ENCODE data around the gene FAM210B.
A peak's percentile ranks its signal among the peaks of the same experiment; 100 is the strongest.

The FAM210B gene

DNA sequence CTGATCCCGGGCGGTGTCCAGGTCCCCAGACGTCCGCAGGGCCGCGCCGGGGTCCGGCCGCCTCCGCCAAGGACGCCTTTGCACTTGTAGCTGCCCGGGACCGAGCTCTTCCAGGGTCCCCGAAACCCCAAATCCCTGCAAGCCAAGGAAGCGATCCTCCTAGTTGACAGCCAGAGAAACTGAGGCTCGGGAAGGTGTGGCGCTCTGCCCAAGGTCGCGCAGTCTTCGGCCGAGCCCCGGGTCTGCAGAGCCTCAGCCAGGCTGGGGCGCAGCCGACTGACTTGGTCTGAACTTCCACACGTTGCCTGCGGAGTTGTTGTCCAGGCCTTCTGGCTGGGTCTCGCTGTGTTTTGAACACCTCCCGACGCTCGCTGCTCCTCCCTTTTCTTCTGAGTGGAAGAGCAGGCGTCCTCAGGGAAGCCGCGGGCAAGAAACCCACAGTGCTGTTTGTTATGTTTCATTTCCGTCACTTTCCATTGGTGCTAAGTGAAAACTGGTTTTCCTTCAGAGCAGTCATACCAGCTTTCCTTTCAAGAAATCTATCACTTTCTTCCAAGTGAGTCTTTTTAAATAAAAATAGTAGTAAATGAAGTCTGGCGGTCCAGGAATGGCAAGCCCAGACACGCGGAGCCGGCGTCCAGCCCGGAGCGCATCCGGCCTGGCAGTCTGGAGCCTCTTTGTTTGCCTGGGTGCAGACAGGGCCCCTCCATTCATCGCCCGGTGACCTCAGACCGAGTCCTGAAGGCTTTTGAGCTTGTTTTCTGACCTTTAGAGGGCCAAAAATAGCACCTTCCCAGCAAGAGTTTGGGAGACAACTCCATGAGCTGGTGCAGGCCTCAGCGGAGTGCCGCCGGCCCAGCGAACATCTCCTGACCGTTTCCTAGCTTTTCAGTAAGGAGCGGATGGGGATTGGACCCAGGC lies 698 bp downstream of the FAM210B start:
- no peaks in the 10 kb centered on the region for H3K36me3 ChIP-seq (ENCODE audit: control insufficient read depth in 2 of 2, insufficient read depth in 2 of 2, low read length in 2 of 2)
- H3K27ac ChIP-seq (ENCODE audit: low read depth in 2 of 2, low read length in 2 of 2) = peak overlapping the region; percentile 0 to 48
- H3K9ac ChIP-seq (ENCODE audit: low read depth in 1 of 2, low read length in 2 of 2) = peak overlapping the region; percentile 65 to 83
- no peaks in the 10 kb centered on the region for H3K27me3 ChIP-seq (ENCODE audit: control insufficient read depth in 2 of 2, insufficient read depth in 2 of 2, low read length in 2 of 2)
- peak overlapping the region; percentile 79 to 88 for H3K4me3 ChIP-seq (ENCODE audit: low read length in 2 of 2)
- H3K4me1 ChIP-seq (ENCODE audit: control insufficient read depth in 2 of 2, insufficient read depth in 2 of 2, low read length in 2 of 2) = peaks cover 6 to 8% of the 10 kb centered on the region in 2 donors
- H3K9me3 ChIP-seq (ENCODE audit: control insufficient read depth in 2 of 2, low read length in 2 of 2) = no peaks in the 10 kb centered on the region

DNA sequence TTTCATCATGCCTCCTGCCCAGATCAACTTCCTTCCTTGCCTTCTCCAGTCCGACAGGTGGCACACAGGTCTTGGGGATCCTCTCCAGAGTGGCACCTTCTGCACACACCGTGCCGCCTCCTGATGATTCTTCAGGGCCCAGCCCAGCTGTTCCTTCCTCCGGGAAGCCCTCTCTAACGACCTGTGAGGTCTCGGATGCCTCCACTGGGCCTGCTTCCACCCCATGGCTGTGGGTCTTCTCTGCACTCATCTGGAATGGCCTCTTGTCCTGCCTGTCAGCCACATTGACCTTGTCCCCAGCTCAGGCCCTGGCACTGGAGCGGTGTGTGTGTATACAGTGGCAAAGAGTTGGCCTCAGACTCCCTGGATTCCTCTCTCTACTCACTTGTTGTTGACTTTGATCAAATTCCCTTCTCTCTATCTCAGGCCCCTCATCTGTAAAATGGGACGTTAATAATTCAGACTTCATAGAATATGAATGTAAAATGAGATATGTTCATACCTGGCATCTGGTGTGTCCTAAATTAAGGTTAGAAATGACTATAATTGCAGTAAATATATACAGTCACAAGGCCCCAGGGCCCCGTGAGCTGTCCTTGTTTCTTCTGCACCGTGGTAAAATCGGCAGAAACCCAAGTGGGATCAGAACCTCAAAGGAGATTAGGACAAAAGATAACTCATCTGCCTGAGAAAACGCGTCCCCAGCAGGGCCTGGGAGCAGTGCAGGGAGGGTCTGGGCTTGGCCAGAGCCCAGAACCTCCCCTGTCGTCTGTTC lies 1.5 kb downstream of the FAM210B start:
- H3K9me3 ChIP-seq (ENCODE audit: control insufficient read depth in 2 of 2, low read length in 2 of 2) = no peaks in the 10 kb centered on the region
- H3K9ac ChIP-seq (ENCODE audit: low read depth in 1 of 2, low read length in 2 of 2) = peak overlapping the region in 1 of 2 donors; percentile 83
- no peaks in the 10 kb centered on the region for H3K27me3 ChIP-seq (ENCODE audit: control insufficient read depth in 2 of 2, insufficient read depth in 2 of 2, low read length in 2 of 2)
- peaks cover 6 to 8% of the 10 kb centered on the region in 2 donors for H3K4me1 ChIP-seq (ENCODE audit: control insufficient read depth in 2 of 2, insufficient read depth in 2 of 2, low read length in 2 of 2)
- peak overlapping the region; percentile 79 to 88 for H3K4me3 ChIP-seq (ENCODE audit: low read length in 2 of 2)
- peak overlapping the region in 1 of 2 donors; percentile 38 for H3K27ac ChIP-seq (ENCODE audit: low read depth in 2 of 2, low read length in 2 of 2)
- peaks cover 0 to 2% of the 10 kb centered on the region in 2 donors for H3K36me3 ChIP-seq (ENCODE audit: control insufficient read depth in 2 of 2, insufficient read depth in 2 of 2, low read length in 2 of 2)

- no peak overlapping the region for H3K4me3 ChIP-seq (ENCODE audit: low read length in 2 of 2)
- no peaks in the 10 kb centered on the region for H3K27me3 ChIP-seq (ENCODE audit: control insufficient read depth in 2 of 2, insufficient read depth in 2 of 2, low read length in 2 of 2)
- H3K9ac ChIP-seq (ENCODE audit: low read depth in 1 of 2, low read length in 2 of 2) = no peak overlapping the region
- H3K36me3 ChIP-seq (ENCODE audit: control insufficient read depth in 2 of 2, insufficient read depth in 2 of 2, low read length in 2 of 2) = peaks cover 0 to 3% of the 10 kb centered on the region in 2 donors
- H3K27ac ChIP-seq (ENCODE audit: low read depth in 2 of 2, low read length in 2 of 2) = no peak overlapping the region
- no peaks in the 10 kb centered on the region for H3K9me3 ChIP-seq (ENCODE audit: control insufficient read depth in 2 of 2, low read length in 2 of 2)
- peaks cover 6 to 8% of the 10 kb centered on the region in 2 donors for H3K4me1 ChIP-seq (ENCODE audit: control insufficient read depth in 2 of 2, insufficient read depth in 2 of 2, low read length in 2 of 2)
Measured at GRCh38 chr20:56360908-56361205, 2.1 kb downstream of the FAM210B start.

DNA sequence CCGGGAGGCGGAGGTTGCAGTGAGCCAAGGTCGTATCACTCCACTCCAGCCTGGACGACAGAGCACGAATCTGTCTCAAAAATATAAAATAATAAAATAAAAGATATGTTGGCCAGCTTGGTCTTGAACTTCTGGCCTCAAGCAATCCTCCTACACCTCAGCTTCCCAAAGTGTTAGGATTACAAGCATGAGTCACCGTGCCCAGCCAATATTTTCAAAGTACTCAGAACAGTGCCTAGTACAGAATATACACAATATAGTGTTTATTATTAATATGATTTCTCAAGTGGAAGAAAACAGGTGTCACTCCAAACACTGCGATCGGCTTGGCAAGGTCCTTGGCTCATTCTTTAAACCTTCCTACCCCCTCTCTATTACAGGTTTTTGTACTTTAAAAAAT lies 3.1 kb downstream of the FAM210B start:
- peaks cover 6 to 8% of the 10 kb centered on the region in 2 donors for H3K4me1 ChIP-seq (ENCODE audit: control insufficient read depth in 2 of 2, insufficient read depth in 2 of 2, low read length in 2 of 2)
- no peak overlapping the region for H3K9ac ChIP-seq (ENCODE audit: low read depth in 1 of 2, low read length in 2 of 2)
- H3K27ac ChIP-seq (ENCODE audit: low read depth in 2 of 2, low read length in 2 of 2) = no peak overlapping the region
- H3K4me3 ChIP-seq (ENCODE audit: low read length in 2 of 2) = no peak overlapping the region
- H3K36me3 ChIP-seq (ENCODE audit: control insufficient read depth in 2 of 2, insufficient read depth in 2 of 2, low read length in 2 of 2) = peaks cover 6 to 11% of the 10 kb centered on the region in 2 donors
- H3K27me3 ChIP-seq (ENCODE audit: control insufficient read depth in 2 of 2, insufficient read depth in 2 of 2, low read length in 2 of 2) = no peaks in the 10 kb centered on the region
- no peaks in the 10 kb centered on the region for H3K9me3 ChIP-seq (ENCODE audit: control insufficient read depth in 2 of 2, low read length in 2 of 2)

GRCh38 chr20:56362833-56363413 lies 4.1 kb downstream of the FAM210B start:
- H3K27ac ChIP-seq (ENCODE audit: low read depth in 2 of 2, low read length in 2 of 2) = no peak overlapping the region
- peaks cover 6 to 13% of the 10 kb centered on the region in 2 donors for H3K36me3 ChIP-seq (ENCODE audit: control insufficient read depth in 2 of 2, insufficient read depth in 2 of 2, low read length in 2 of 2)
- no peak overlapping the region for H3K9ac ChIP-seq (ENCODE audit: low read depth in 1 of 2, low read length in 2 of 2)
- peaks cover 6 to 8% of the 10 kb centered on the region in 2 donors for H3K4me1 ChIP-seq (ENCODE audit: control insufficient read depth in 2 of 2, insufficient read depth in 2 of 2, low read length in 2 of 2)
- H3K9me3 ChIP-seq (ENCODE audit: control insufficient read depth in 2 of 2, low read length in 2 of 2) = no peaks in the 10 kb centered on the region
- H3K27me3 ChIP-seq (ENCODE audit: control insufficient read depth in 2 of 2, insufficient read depth in 2 of 2, low read length in 2 of 2) = no peaks in the 10 kb centered on the region
- no peak overlapping the region for H3K4me3 ChIP-seq (ENCODE audit: low read length in 2 of 2)

DNA sequence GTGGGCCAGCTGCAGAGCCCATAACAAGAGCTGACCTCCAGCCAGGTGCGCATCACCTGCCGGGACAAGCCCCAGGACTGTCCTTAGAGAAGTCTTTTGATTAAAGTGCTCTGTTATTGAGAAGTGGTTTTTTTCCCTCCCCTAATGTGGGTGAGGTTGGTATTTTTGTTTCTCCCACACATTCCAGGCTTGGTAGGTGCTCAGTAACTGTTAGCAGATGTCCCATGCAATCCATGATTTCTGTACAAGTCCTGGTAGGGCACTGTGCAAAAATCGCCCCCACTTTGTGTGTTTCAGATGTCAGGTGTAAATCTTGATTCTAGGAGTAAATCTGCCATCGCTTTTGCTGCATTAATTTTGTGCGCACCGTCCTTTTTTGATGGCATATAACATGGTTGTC lies 4.7 kb downstream of the FAM210B start:
- Histone ChIP-seq H3K9ac (ENCODE audit: low read depth in 1 of 2, low read length in 2 of 2) (no peak overlapping the region), H3K4me3 (ENCODE audit: low read length in 2 of 2) (no peak overlapping the region), H3K27me3 (ENCODE audit: control insufficient read depth in 2 of 2, insufficient read depth in 2 of 2, low read length in 2 of 2) (no peaks in the 10 kb centered on the region), H3K27ac (ENCODE audit: low read depth in 2 of 2, low read length in 2 of 2) (no peak overlapping the region), H3K9me3 (ENCODE audit: control insufficient read depth in 2 of 2, low read length in 2 of 2) (no peaks in the 10 kb centered on the region), H3K36me3 (ENCODE audit: control insufficient read depth in 2 of 2, insufficient read depth in 2 of 2, low read length in 2 of 2) (peaks cover 6 to 13% of the 10 kb centered on the region in 2 donors), H3K4me1 (ENCODE audit: control insufficient read depth in 2 of 2, insufficient read depth in 2 of 2, low read length in 2 of 2) (peaks cover 6 to 8% of the 10 kb centered on the region in 2 donors)

DNA sequence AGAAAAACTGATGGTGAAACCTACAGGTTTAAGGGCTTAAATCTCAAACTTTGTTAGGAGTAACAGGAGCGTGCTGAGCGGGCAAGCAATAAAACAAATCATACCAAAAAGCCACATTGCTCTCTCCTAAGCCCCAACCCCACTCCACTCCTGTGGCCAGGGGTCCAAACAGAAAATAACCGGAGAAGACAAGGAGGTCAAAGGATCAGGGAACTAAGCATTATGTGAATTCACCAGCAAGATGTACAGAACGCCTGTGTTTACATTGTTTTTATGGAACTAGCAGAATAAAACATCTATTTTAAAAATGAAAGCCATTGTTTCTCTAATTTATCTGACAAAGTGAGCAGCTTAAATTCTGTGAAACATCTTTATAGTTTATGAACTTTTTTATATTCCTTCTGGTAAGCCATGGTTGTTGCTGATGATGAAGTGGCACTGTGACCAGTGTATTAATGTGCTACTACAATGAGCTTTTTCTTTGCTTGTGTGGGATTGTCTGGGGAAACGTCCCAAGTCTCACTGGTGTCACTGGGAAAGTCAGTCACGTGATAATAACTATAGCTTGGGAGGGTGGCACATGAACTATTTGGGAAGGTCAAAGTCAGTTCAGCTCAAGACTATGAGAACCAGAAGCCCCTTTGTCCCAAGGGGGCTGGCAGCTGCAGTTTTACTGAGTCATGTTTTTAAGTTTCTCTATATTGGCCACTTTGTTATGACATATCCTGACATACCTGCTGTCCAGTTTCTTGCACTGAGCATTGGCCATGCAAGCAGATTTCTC lies 9.8 kb downstream of the FAM210B start:
- H3K4me3 ChIP-seq (ENCODE audit: low read length in 2 of 2) = no peak overlapping the region
- H3K9me3 ChIP-seq (ENCODE audit: control insufficient read depth in 2 of 2, low read length in 2 of 2) = no peaks in the 10 kb centered on the region
- H3K27me3 ChIP-seq (ENCODE audit: control insufficient read depth in 2 of 2, insufficient read depth in 2 of 2, low read length in 2 of 2) = no peaks in the 10 kb centered on the region
- H3K27ac ChIP-seq (ENCODE audit: low read depth in 2 of 2, low read length in 2 of 2) = no peak overlapping the region
- H3K9ac ChIP-seq (ENCODE audit: low read depth in 1 of 2, low read length in 2 of 2) = no peak overlapping the region
- H3K36me3 ChIP-seq (ENCODE audit: control insufficient read depth in 2 of 2, insufficient read depth in 2 of 2, low read length in 2 of 2) = peaks cover 22 to 30% of the 10 kb centered on the region in 2 donors
- H3K4me1 ChIP-seq (ENCODE audit: control insufficient read depth in 2 of 2, insufficient read depth in 2 of 2, low read length in 2 of 2) = no peaks in the 10 kb centered on the region

- no peak overlapping the region for H3K4me3 ChIP-seq (ENCODE audit: low read length in 2 of 2)
- peaks cover 22 to 30% of the 10 kb centered on the region in 2 donors for H3K36me3 ChIP-seq (ENCODE audit: control insufficient read depth in 2 of 2, insufficient read depth in 2 of 2, low read length in 2 of 2)
- no peak overlapping the region for H3K9ac ChIP-seq (ENCODE audit: low read depth in 1 of 2, low read length in 2 of 2)
Measured at GRCh38 chr20:56369179-56369578, 10.4 kb downstream of the FAM210B start.

DNA sequence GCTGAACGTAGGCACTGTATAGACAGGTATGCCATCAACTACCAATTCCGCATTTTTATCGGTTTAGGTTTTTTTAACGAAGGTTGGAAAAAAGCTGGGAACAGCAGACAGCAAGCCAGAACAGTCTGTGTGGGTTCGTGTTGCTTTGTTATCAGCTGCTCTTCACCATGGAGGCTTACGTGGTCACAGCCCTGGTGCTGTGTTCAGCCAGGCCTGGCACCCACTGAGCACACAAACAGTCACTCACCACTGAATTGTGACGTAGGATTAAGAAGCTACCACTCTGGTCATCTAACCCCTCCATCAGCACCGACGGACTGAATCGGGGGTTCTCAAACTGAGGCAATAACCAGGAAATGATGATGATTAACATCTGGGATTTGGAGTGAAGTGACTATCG lies 13.2 kb downstream of the FAM210B start:
- peaks cover 16 to 18% of the 10 kb centered on the region in 2 donors for H3K36me3 ChIP-seq (ENCODE audit: control insufficient read depth in 2 of 2, insufficient read depth in 2 of 2, low read length in 2 of 2)

More at GRCh38 chr20:56369179-56369578, 10.4 kb downstream of the FAM210B start:
- no peaks in the 10 kb centered on the region for H3K4me1 ChIP-seq (ENCODE audit: control insufficient read depth in 2 of 2, insufficient read depth in 2 of 2, low read length in 2 of 2)
- H3K27me3 ChIP-seq (ENCODE audit: control insufficient read depth in 2 of 2, insufficient read depth in 2 of 2, low read length in 2 of 2) = no peaks in the 10 kb centered on the region
- no peaks in the 10 kb centered on the region for H3K9me3 ChIP-seq (ENCODE audit: control insufficient read depth in 2 of 2, low read length in 2 of 2)
- no peak overlapping the region for H3K27ac ChIP-seq (ENCODE audit: low read depth in 2 of 2, low read length in 2 of 2)

More for the DNA sequence above, 13.2 kb downstream of the FAM210B start:
- Histone ChIP-seq H3K9ac (ENCODE audit: low read depth in 1 of 2, low read length in 2 of 2) (no peak overlapping the region), H3K27me3 (ENCODE audit: control insufficient read depth in 2 of 2, insufficient read depth in 2 of 2, low read length in 2 of 2) (no peaks in the 10 kb centered on the region), H3K4me1 (ENCODE audit: control insufficient read depth in 2 of 2, insufficient read depth in 2 of 2, low read length in 2 of 2) (no peaks in the 10 kb centered on the region), H3K9me3 (ENCODE audit: control insufficient read depth in 2 of 2, low read length in 2 of 2) (no peaks in the 10 kb centered on the region), H3K27ac (ENCODE audit: low read depth in 2 of 2, low read length in 2 of 2) (no peak overlapping the region), H3K4me3 (ENCODE audit: low read length in 2 of 2) (no peak overlapping the region)

Measured in mucosa of rectum (tissue), 2 donors.